Measurements from ENCODE around the gene KCNJ12.

GRCh38 chr17:21330436-21331160 lies 45.6 kb upstream of the KCNJ12 start:
- no peak for TF ChIP-seq EP300 (IDR thresholded peaks at IDR 0.05)
- TF ChIP-seq CTCF (IDR thresholded peaks at IDR 0.05): no peak
- TF ChIP-seq POLR2AphosphoS5 (IDR thresholded peaks at IDR 0.05): no peak
- no peak for TF ChIP-seq POLR2A (IDR thresholded peaks at IDR 0.05)
